HL-60 (cell line): ENCODE data around the gene KIAA0319L.

Experiments used
- DNase-seq, 2 experiments: peaks; one replicate each; pipeline ENCODE4 v3.0.0-alpha.2; 2010 to 2020; ENCODE audit warnings: low read depth in 1 of 2, low spot score in 1 of 2
- H3K27ac ChIP-seq: fragments of 250-450 bp; sonication (Bioruptor Pico); replicated peaks from 2 replicates; pipeline ENCODE4 v1.5.1; 2020; ENCODE audit warnings: mild to moderate bottlenecking, moderate library complexity
- H3K27me3 ChIP-seq: fragments of 250-450 bp; sonication (Bioruptor Pico); 2 replicates; pipeline ENCODE4 v1.5.1; 2021; ENCODE audit warnings: mild to moderate bottlenecking, moderate library complexity; ENCODE audit not compliant: insufficient read depth, poor library complexity, severe bottlenecking
- H3K4me3 ChIP-seq: replicated peaks from 2 replicates; pipeline ENCODE4 v1.5.1; 2011; ENCODE audit warnings: mild to moderate bottlenecking, control low read depth, low read length; ENCODE audit not compliant: insufficient read depth
- GABPA ChIP-seq: IDR thresholded peaks from 2 replicates; pipeline ENCODE4 v1.6.1; 2012; ENCODE audit warnings: low read depth
- POLR2AphosphoS5 ChIP-seq: IDR thresholded peaks from 2 replicates; pipeline ENCODE4 v1.6.1; 2012; ENCODE audit warnings: low read depth
- SPI1 ChIP-seq: IDR thresholded peaks from 2 replicates; pipeline ENCODE4 v1.6.1; 2012; ENCODE audit warnings: low read depth, mild to moderate bottlenecking, borderline replicate concordance
- TF ChIP-seq, protein P1 (sequence below): IDR thresholded peaks from one replicate; pipeline ENCODE4 v1.5.1; 2011; ENCODE audit warnings: low read length, control low read depth, inconsistent platforms; ENCODE audit not compliant: insufficient read depth
- TF ChIP-seq, protein P2 (sequence below): IDR thresholded peaks from 2 replicates; pipeline ENCODE4 v1.6.1; 2012; ENCODE audit warnings: low read depth; ENCODE audit not compliant: insufficient replicate concordance

KIAA0319L gene

DNA sequence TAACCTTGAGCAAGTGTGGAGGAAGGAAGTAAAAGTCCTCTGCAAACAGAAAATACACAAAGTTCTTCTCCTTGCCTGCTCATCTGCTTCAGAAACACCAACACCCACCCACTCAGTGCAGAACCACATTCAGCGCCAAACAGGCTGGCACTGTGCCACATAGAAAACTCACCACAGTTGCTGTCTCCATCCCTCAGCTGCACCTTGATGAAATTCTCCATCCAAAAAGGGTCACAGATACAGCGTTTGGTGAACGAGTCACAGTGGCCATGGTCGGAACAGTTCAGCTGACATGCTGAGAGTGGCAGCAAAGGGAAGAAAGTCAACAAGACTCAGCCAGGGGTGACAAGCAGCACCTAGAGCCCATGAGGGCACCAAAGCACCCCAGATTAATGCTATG is 114.5 kb downstream of the KIAA0319L start:
- Histone ChIP-seq H3K4me3 (no peak overlapping the region), H3K27me3 (no peaks in the 10 kb centered on the region), H3K27ac (peak overlapping the region; percentile 43)
- TF ChIP-seq SPI1, result peak; percentile 28; the same call in 1 of the 2 replicates
- no peak for TF ChIP-seq POLR2AphosphoS5
- peak in 1 of 2 experiments; percentile 63 for DNase-seq

DNA sequence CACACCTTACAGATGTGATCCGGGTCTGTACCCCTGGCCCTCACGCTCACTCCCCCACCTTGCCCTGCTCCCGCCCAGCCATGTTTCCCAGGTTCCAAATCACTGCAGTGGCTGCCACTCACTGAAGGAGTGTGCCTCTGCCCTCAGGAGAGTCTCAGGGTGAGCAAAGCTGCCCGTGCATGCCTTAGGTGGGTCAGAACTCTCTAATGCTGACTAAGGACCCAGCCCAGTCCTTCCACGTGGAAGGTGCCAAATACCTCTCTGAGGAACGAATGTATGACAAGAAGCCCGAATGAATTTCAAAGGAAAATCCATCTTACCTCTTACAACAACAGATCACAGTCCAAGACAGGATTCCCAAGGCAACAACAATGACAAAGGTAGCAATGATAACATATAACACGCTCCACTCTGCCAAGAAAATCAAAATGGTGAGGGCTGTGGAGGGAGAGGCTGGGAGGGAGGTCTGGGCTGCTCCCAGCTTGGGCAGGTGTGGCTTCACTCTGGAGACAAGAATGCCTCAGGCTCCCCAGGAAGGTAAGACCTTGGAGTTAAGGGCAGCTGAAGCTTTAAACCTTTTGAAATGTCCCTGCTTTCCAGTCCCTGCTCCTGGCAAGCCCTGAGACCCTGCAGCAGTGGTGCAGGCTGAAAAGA is 115.2 kb downstream of the KIAA0319L start:
- no peaks in the 10 kb centered on the region for H3K27me3 ChIP-seq
- TF ChIP-seq, protein P1, sequence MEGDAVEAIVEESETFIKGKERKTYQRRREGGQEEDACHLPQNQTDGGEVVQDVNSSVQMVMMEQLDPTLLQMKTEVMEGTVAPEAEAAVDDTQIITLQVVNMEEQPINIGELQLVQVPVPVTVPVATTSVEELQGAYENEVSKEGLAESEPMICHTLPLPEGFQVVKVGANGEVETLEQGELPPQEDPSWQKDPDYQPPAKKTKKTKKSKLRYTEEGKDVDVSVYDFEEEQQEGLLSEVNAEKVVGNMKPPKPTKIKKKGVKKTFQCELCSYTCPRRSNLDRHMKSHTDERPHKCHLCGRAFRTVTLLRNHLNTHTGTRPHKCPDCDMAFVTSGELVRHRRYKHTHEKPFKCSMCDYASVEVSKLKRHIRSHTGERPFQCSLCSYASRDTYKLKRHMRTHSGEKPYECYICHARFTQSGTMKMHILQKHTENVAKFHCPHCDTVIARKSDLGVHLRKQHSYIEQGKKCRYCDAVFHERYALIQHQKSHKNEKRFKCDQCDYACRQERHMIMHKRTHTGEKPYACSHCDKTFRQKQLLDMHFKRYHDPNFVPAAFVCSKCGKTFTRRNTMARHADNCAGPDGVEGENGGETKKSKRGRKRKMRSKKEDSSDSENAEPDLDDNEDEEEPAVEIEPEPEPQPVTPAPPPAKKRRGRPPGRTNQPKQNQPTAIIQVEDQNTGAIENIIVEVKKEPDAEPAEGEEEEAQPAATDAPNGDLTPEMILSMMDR, result no peak
- TF ChIP-seq GABPA (no peak), POLR2AphosphoS5 (no peak), SPI1 (no peak)
- TF ChIP-seq, protein P2, sequence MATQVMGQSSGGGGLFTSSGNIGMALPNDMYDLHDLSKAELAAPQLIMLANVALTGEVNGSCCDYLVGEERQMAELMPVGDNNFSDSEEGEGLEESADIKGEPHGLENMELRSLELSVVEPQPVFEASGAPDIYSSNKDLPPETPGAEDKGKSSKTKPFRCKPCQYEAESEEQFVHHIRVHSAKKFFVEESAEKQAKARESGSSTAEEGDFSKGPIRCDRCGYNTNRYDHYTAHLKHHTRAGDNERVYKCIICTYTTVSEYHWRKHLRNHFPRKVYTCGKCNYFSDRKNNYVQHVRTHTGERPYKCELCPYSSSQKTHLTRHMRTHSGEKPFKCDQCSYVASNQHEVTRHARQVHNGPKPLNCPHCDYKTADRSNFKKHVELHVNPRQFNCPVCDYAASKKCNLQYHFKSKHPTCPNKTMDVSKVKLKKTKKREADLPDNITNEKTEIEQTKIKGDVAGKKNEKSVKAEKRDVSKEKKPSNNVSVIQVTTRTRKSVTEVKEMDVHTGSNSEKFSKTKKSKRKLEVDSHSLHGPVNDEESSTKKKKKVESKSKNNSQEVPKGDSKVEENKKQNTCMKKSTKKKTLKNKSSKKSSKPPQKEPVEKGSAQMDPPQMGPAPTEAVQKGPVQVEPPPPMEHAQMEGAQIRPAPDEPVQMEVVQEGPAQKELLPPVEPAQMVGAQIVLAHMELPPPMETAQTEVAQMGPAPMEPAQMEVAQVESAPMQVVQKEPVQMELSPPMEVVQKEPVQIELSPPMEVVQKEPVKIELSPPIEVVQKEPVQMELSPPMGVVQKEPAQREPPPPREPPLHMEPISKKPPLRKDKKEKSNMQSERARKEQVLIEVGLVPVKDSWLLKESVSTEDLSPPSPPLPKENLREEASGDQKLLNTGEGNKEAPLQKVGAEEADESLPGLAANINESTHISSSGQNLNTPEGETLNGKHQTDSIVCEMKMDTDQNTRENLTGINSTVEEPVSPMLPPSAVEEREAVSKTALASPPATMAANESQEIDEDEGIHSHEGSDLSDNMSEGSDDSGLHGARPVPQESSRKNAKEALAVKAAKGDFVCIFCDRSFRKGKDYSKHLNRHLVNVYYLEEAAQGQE, result no peak
- H3K27ac ChIP-seq, result peak overlapping the region; percentile 43
- DNase-seq, result no peak
- no peak overlapping the region for H3K4me3 ChIP-seq

DNA sequence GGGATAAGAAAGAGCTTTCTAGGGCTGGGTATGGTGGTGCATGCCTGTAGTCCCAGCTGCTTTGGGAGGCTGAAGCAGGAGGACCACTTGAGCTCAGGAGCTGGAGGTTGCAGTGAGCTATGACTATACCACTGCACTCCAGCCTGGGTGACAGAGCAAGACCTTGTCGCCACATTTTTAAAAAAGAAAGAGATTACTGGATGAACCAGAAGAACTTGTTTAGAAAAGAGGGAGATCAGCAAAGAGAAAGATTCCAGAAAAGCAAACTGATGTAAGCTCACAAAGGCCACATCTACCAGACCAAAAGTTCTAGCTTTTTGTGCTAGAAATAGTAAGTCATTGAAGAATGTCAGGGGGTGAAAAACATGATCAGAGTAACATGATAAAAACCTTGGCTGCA is 117.6 kb downstream of the KIAA0319L start:
- Histone ChIP-seq H3K27ac (no peak overlapping the region), H3K4me3 (no peak overlapping the region), H3K27me3 (no peaks in the 10 kb centered on the region)
- DNase-seq, result no peak
- TF ChIP-seq GABPA, result no peak
- no peak for TF ChIP-seq POLR2AphosphoS5
- TF ChIP-seq, protein P1, result no peak
- TF ChIP-seq, protein P2, result no peak
- TF ChIP-seq SPI1, result no peak

DNA sequence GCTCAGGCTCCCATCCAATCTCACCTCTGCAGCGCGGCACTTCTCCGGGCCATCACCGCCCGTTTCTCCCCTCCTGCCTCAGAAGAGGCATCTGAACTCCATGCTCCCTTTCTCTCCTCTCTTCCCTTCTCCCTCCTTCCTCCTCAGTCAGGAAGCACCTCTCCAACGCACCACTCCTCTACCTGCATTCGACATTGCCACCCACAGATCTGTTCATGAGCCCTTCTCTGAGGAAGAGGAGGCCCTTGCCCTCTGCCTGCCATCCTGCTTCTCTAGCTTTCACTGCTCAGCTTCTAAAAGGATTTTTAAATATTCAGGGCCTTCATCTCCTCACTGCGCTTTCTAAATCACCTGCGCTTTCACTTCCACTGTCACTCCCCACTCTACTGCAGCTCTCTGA is 120.0 kb downstream of the KIAA0319L start:
- no peak overlapping the region for H3K27ac ChIP-seq
- DNase-seq, result no peak
- H3K4me3 ChIP-seq, result no peak overlapping the region
- TF ChIP-seq SPI1, result no peak
- TF ChIP-seq, protein P1, result no peak
- TF ChIP-seq POLR2AphosphoS5, result no peak
- TF ChIP-seq, protein P2, result no peak
- no peak for TF ChIP-seq GABPA
- H3K27me3 ChIP-seq, result no peaks in the 10 kb centered on the region
